Measurements from ENCODE around the gene EEF1E1. TPM values are rescaled to one million over a fixed set of nuclear protein-coding genes. Genes with fewer than 3 reads are reported as not detected.

Gene EEF1E1
- total RNA-seq, 1 donor from 2014 or later, result 44.5 TPM

DNA sequence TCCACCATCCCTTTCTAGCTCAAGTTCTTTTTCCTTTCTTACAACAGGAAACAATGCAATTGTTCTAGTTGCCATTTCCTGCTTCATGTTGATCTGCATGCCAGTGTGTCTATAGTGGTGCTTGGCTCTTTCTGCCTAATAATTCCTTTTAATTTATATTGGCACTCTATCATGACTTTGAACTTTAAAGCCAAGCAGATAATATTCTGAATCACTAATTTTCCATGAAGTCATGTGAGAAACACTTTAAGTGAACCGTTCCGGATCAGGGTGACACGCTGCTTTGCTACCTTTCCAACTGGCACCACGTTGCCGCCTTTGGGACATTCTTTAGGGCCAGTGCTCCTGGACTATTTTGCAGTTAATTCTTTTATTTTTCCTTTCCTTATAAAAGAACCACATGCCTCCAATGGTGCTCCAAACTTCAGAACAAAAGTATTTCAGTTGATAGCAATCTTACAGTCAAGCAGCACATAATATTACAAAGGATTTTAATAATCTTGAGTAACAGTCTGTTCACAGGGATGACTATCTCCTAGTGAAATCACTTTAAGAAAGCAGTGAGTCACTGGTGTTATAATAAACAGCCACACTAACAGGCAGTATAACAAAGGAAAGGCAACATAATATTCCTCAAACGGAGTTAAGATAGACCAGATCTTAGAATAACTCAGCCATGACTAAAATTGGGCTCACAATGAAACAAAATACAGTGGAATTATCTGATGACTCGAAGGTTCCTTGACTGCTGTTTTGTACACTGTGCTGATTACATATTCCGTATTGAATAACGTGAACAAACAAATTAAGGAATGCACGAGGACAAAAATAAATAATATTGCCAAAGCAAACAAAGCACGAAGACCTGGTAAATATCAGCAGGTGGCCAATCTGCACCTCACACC lies 19.1 kb downstream of the EEF1E1 start:
- H3K4me3 Mint-ChIP-seq (ENCODE audit: unreplicated experiment), result peak overlapping the region; percentile 3
- Histone ChIP-seq H3K27ac (ENCODE audit: low read depth, low read length) (peak overlapping the region; percentile 97), H3K36me3 (ENCODE audit: insufficient read depth, low read length) (peaks cover 11% of the 10 kb centered on the region)

DNA sequence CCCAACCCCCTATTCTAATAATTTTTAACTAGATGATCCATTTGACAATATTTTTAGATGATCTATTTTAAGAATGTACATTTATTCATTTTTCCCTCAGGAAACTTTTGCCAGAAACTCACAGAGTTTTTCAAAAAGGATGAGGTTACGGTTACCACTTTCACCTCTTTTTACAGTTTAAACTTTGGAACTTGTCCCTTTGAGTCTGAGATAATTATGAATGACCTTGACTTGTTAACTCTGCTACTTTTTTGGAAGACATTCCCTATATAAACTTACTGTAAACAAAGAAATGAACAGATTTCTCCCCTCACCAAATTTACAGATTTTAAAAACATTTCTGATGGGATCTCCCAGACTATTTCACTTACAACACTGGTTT lies 19.8 kb downstream of the EEF1E1 start:
- no peak for DNase-seq (ENCODE audit: low read depth)
- peaks cover 7% of the 10 kb centered on the region for H3K79me2 ChIP-seq (ENCODE audit: insufficient read depth, low read length)
- peak overlapping the region; percentile 70 for H3K9ac ChIP-seq (ENCODE audit: low read length)
- Mint-ChIP-seq H3K9me3 (ENCODE audit: unreplicated experiment) (no peaks in the 10 kb centered on the region), H3K27ac (ENCODE audit: unreplicated experiment) (peak overlapping the region; percentile 84), H3K4me1 (ENCODE audit: low read depth, unreplicated experiment) (peaks cover 59% of the 10 kb centered on the region), H3K27me3 (ENCODE audit: low read depth, unreplicated experiment) (no peaks in the 10 kb centered on the region), H3K4me3 (ENCODE audit: unreplicated experiment) (peak overlapping the region; percentile 3), H3K36me3 (ENCODE audit: low read depth, unreplicated experiment) (peaks cover 9% of the 10 kb centered on the region)
- peak overlapping the region; percentile 97 for H3K27ac ChIP-seq (ENCODE audit: low read depth, low read length)
- FAIRE-seq, result peak; percentile 9
- H3K4me2 ChIP-seq (ENCODE audit: low read length), result peak overlapping the region; percentile 67
- H2AFZ ChIP-seq (ENCODE audit: low read depth, low read length), result no peak overlapping the region
- peaks cover 5% of the 10 kb centered on the region for H3K36me3 ChIP-seq (ENCODE audit: insufficient read depth, low read length)
- no peaks in the 10 kb centered on the region for H3K27me3 ChIP-seq (ENCODE audit: insufficient read depth, low read length)
- no peaks in the 10 kb centered on the region for H3K9me3 ChIP-seq (ENCODE audit: insufficient read depth, low read depth, low read length)
- no peak overlapping the region for H3K4me3 ChIP-seq (ENCODE audit: insufficient read depth, low read depth, low read length)
- peaks cover 47% of the 10 kb centered on the region for H3K4me1 ChIP-seq (ENCODE audit: insufficient read depth, low read length)
- no peak for TF ChIP-seq EZH2 (IDR thresholded peaks at IDR 0.05; ENCODE audit: insufficient read depth, low read length)
- TF ChIP-seq, protein P1, sequence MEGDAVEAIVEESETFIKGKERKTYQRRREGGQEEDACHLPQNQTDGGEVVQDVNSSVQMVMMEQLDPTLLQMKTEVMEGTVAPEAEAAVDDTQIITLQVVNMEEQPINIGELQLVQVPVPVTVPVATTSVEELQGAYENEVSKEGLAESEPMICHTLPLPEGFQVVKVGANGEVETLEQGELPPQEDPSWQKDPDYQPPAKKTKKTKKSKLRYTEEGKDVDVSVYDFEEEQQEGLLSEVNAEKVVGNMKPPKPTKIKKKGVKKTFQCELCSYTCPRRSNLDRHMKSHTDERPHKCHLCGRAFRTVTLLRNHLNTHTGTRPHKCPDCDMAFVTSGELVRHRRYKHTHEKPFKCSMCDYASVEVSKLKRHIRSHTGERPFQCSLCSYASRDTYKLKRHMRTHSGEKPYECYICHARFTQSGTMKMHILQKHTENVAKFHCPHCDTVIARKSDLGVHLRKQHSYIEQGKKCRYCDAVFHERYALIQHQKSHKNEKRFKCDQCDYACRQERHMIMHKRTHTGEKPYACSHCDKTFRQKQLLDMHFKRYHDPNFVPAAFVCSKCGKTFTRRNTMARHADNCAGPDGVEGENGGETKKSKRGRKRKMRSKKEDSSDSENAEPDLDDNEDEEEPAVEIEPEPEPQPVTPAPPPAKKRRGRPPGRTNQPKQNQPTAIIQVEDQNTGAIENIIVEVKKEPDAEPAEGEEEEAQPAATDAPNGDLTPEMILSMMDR (IDR thresholded peaks at IDR 0.05; ENCODE audit: insufficient read depth, low read depth, low read length), result no peak
- H4K20me1 ChIP-seq (ENCODE audit: insufficient read depth, low read length), result no peaks in the 10 kb centered on the region

More for the DNA sequence above, 19.1 kb downstream of the EEF1E1 start:
- peak overlapping the region; percentile 70 for H3K9ac ChIP-seq (ENCODE audit: low read length)
- H3K36me3 Mint-ChIP-seq (ENCODE audit: low read depth, unreplicated experiment), result peaks cover 14% of the 10 kb centered on the region
- DNase-seq (ENCODE audit: low read depth) (peak; percentile 93), FAIRE-seq (peak; percentile 88)
- H2AFZ ChIP-seq (ENCODE audit: low read depth, low read length), result no peak overlapping the region
- peaks cover 7% of the 10 kb centered on the region for H3K79me2 ChIP-seq (ENCODE audit: insufficient read depth, low read length)
- H3K27ac Mint-ChIP-seq (ENCODE audit: unreplicated experiment), result peak overlapping the region; percentile 84
- H3K9me3 Mint-ChIP-seq (ENCODE audit: unreplicated experiment), result no peaks in the 10 kb centered on the region
- peaks cover 59% of the 10 kb centered on the region for H3K4me1 Mint-ChIP-seq (ENCODE audit: low read depth, unreplicated experiment)
- no peaks in the 10 kb centered on the region for H3K27me3 Mint-ChIP-seq (ENCODE audit: low read depth, unreplicated experiment)
- no peaks in the 10 kb centered on the region for H4K20me1 ChIP-seq (ENCODE audit: insufficient read depth, low read length)
- H3K4me3 ChIP-seq (ENCODE audit: insufficient read depth, low read depth, low read length), result peak overlapping the region; percentile 29
- peak overlapping the region; percentile 67 for H3K4me2 ChIP-seq (ENCODE audit: low read length)
- no peaks in the 10 kb centered on the region for H3K27me3 ChIP-seq (ENCODE audit: insufficient read depth, low read length)
- H3K9me3 ChIP-seq (ENCODE audit: insufficient read depth, low read depth, low read length), result no peaks in the 10 kb centered on the region
- H3K4me1 ChIP-seq (ENCODE audit: insufficient read depth, low read length), result peaks cover 47% of the 10 kb centered on the region
- TF ChIP-seq, protein P1 (IDR thresholded peaks at IDR 0.05; ENCODE audit: insufficient read depth, low read depth, low read length), result no peak
- no peak for TF ChIP-seq EZH2 (IDR thresholded peaks at IDR 0.05; ENCODE audit: insufficient read depth, low read length)
